ENCODE measurements around the gene BAD. TPM values are rescaled to one million over a fixed set of nuclear protein-coding genes. Genes with fewer than 3 reads are reported as not detected.

Gene BAD
- total RNA-seq, 1 donor from 2014 or later, result 43.6 TPM

DNA sequence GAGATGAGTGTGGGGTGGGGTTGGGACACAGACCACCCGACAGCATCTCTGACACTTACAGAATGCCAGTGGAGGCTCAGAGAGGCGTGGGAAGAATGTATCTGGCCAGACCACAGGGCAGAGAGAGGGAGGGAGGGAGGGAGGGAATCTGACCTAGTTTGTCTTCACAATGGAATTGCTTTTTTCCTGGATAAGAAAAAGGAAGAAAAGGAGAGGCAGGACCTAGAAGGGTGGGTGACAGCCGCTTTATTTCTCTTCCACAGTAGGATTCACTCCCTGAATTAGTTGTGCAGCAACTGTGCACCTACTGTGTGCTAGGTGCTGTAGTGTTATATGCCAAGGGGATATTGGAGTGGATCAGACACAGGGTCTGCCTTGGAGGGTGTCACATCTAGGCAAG lies 10.3 kb upstream of the BAD start:
- no peak for TF ChIP-seq CTCF (IDR thresholded peaks at IDR 0.05; ENCODE audit: insufficient read depth, low read depth, low read length)
- no peak for TF ChIP-seq EZH2 (IDR thresholded peaks at IDR 0.05; ENCODE audit: insufficient read depth, low read length)
- H3K4me2 ChIP-seq (ENCODE audit: low read length), result no peak overlapping the region
- H3K9me3 Mint-ChIP-seq (ENCODE audit: unreplicated experiment), result no peaks in the 10 kb centered on the region
- peaks cover 10% of the 10 kb centered on the region for H3K4me1 Mint-ChIP-seq (ENCODE audit: low read depth, unreplicated experiment)
- peak overlapping the region; percentile 76 for H3K4me3 Mint-ChIP-seq (ENCODE audit: unreplicated experiment)
- DNase-seq (ENCODE audit: low read depth) (peak; percentile 22), FAIRE-seq (no peak)
- H3K27ac ChIP-seq (ENCODE audit: low read depth, low read length), result no peak overlapping the region
- H3K9ac ChIP-seq (ENCODE audit: low read length), result no peak overlapping the region
- H3K27me3 Mint-ChIP-seq (ENCODE audit: low read depth, unreplicated experiment), result peaks cover 64% of the 10 kb centered on the region
- no peak overlapping the region for H3K4me3 ChIP-seq (ENCODE audit: insufficient read depth, low read depth, low read length)
- no peaks in the 10 kb centered on the region for H3K9me3 ChIP-seq (ENCODE audit: insufficient read depth, low read depth, low read length)
- H2AFZ ChIP-seq (ENCODE audit: low read depth, low read length), result no peak overlapping the region
- H3K79me2 ChIP-seq (ENCODE audit: insufficient read depth, low read length), result no peaks in the 10 kb centered on the region
- peak overlapping the region; percentile 67 for H3K27ac Mint-ChIP-seq (ENCODE audit: unreplicated experiment)
- peaks cover 81% of the 10 kb centered on the region for H3K27me3 ChIP-seq (ENCODE audit: insufficient read depth, low read length)
- H3K36me3 Mint-ChIP-seq (ENCODE audit: low read depth, unreplicated experiment), result peaks cover 4% of the 10 kb centered on the region
- H3K4me1 ChIP-seq (ENCODE audit: insufficient read depth, low read length), result peaks cover 4% of the 10 kb centered on the region
- H3K36me3 ChIP-seq (ENCODE audit: insufficient read depth, low read length), result no peaks in the 10 kb centered on the region
- peaks cover 26% of the 10 kb centered on the region for H4K20me1 ChIP-seq (ENCODE audit: insufficient read depth, low read length)

DNA sequence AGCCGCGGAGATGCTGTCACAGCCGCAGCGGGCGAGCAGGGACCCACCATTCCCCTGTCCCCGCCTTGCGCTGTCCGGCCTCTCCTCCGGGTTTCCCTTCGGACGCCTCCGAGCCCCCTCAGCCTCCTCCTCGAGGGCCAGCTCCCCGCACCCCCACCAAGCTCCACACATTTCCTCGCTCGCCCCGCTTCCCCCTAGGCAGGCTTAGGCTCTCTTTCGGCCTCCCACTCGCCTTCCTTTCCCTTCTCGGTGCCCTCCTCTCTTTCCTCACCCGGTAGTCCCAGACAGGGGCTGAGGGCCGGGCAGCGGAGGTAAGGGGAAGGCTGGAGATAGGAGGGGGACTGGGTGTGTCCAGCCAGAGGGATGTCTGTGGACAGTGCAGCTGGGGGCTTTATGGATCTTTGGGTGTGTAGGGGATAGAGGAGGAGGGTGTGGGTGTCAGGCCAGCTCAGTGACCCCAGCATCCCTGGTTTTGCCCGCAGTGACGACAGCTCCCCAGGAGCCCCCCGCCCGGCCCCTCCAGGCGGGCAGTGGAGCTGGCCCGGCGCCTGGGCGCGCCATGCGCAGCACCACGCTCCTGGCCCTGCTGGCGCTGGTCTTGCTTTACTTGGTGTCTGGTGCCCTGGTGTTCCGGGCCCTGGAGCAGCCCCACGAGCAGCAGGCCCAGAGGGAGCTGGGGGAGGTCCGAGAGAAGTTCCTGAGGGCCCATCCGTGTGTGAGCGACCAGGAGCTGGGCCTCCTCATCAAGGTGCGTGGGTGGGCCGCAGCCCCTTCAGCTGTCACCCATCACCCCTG lies 8.2 kb upstream of the BAD start:
- Histone ChIP-seq H4K20me1 (ENCODE audit: insufficient read depth, low read length) (peaks cover 31% of the 10 kb centered on the region), H3K9ac (ENCODE audit: low read length) (no peak overlapping the region), H3K4me2 (ENCODE audit: low read length) (peak overlapping the region; percentile 72), H3K79me2 (ENCODE audit: insufficient read depth, low read length) (no peaks in the 10 kb centered on the region), H3K9me3 (ENCODE audit: insufficient read depth, low read depth, low read length) (no peaks in the 10 kb centered on the region), H3K27me3 (ENCODE audit: insufficient read depth, low read length) (peaks cover 64% of the 10 kb centered on the region), H2AFZ (ENCODE audit: low read depth, low read length) (no peak overlapping the region), H3K4me3 (ENCODE audit: insufficient read depth, low read depth, low read length) (no peak overlapping the region), H3K4me1 (ENCODE audit: insufficient read depth, low read length) (peaks cover 3% of the 10 kb centered on the region), H3K27ac (ENCODE audit: low read depth, low read length) (no peak overlapping the region), H3K36me3 (ENCODE audit: insufficient read depth, low read length) (no peaks in the 10 kb centered on the region)
- TF ChIP-seq EZH2 (IDR thresholded peaks at IDR 0.05; ENCODE audit: insufficient read depth, low read length), result peak; percentile 88
- no peak for TF ChIP-seq CTCF (IDR thresholded peaks at IDR 0.05; ENCODE audit: insufficient read depth, low read depth, low read length)
- Mint-ChIP-seq H3K27ac (ENCODE audit: unreplicated experiment) (no peak overlapping the region), H3K4me1 (ENCODE audit: low read depth, unreplicated experiment) (peaks cover 10% of the 10 kb centered on the region), H3K9me3 (ENCODE audit: unreplicated experiment) (no peaks in the 10 kb centered on the region), H3K36me3 (ENCODE audit: low read depth, unreplicated experiment) (peaks cover 4% of the 10 kb centered on the region), H3K27me3 (ENCODE audit: low read depth, unreplicated experiment) (peaks cover 53% of the 10 kb centered on the region), H3K4me3 (ENCODE audit: unreplicated experiment) (peak overlapping the region; percentile 45)
- FAIRE-seq, result no peak
- DNase-seq (ENCODE audit: low read depth), result no peak

Measured in astrocyte (in vitro differentiated cells and primary cell).